NCI-H69 (cell line): ENCODE data around the gene PRIMPOL.
"Not testable (repeated sequence)": the region's sequence is repeated elsewhere in the genome, so short reads cannot be mapped to it uniquely, and the experiment has no call there.

ENCODE experiments used
- DNase-seq: peaks from one replicate; lab custom pipeline; 2025; lab: John Stamatoyannopoulos, UW

PRIMPOL gene

GRCh38 chr4:184636897-184637296 is 12.6 kb upstream of the PRIMPOL start:
- no peak for DNase-seq

- DNase-seq, result no peak
Observed at GRCh38 chr4:184641022-184641421, 8.5 kb upstream of the PRIMPOL start.

GRCh38 chr4:184641451-184641850 is 8.1 kb upstream of the PRIMPOL start:
- DNase-seq, result no peak

GRCh38 chr4:184643731-184644130 is 5.8 kb upstream of the PRIMPOL start:
- no peak for DNase-seq

GRCh38 chr4:184644553-184645307 is 4.8 kb upstream of the PRIMPOL start:
- peak; percentile 42 for DNase-seq

- DNase-seq, result no peak
Observed at GRCh38 chr4:184645904-184646610, 3.5 kb upstream of the PRIMPOL start.

- DNase-seq, result no peak
Observed at GRCh38 chr4:184647266-184648053, 2.1 kb upstream of the PRIMPOL start.

GRCh38 chr4:184648054-184648312 is 1.6 kb upstream of the PRIMPOL start:
- peak; percentile 19 for DNase-seq

- DNase-seq, result peak; percentile 64
Observed at GRCh38 chr4:184648313-184649025, 1.1 kb upstream of the PRIMPOL start.

GRCh38 chr4:184649971-184650855 is 675 bp downstream of the PRIMPOL start:
- DNase-seq, result peak; percentile 43

- no peak for DNase-seq
Observed at GRCh38 chr4:184651899-184652298, 2.4 kb downstream of the PRIMPOL start.

GRCh38 chr4:184652681-184653080 is 3.1 kb downstream of the PRIMPOL start:
- DNase-seq, result not testable (repeated sequence)

GRCh38 chr4:184653650-184654049 is 4.1 kb downstream of the PRIMPOL start:
- no peak for DNase-seq

GRCh38 chr4:184655889-184656869 is 6.6 kb downstream of the PRIMPOL start:
- DNase-seq, result no peak

- no peak for DNase-seq
Observed at GRCh38 chr4:184657144-184657543, 7.6 kb downstream of the PRIMPOL start.

GRCh38 chr4:184657820-184658219 is 8.3 kb downstream of the PRIMPOL start:
- DNase-seq, result not testable (repeated sequence)

GRCh38 chr4:184660978-184661377 is 11.4 kb downstream of the PRIMPOL start:
- no peak for DNase-seq

- no peak for DNase-seq
Observed at GRCh38 chr4:184662236-184662635, 12.7 kb downstream of the PRIMPOL start.

- no peak for DNase-seq
Observed at GRCh38 chr4:184664445-184665210, 15.1 kb downstream of the PRIMPOL start.
